Small intestine (tissue), 7 donors: ENCODE results near the gene ATOH1. TPM values are rescaled to one million over a fixed set of nuclear protein-coding genes. Genes with fewer than 3 reads are reported as not detected.

Experiments used
- DNase-seq, 2 donors: peaks; one replicate each; pipeline versions ENCODE4 v3.0.0 to v3.0.0-alpha.2; 2013
- FAIRE-seq: peaks from 2 replicates; lab custom pipeline; 2012; peaks lifted over from hg19 to GRCh38; lab: Jason Lieb, UNC
- H3K27ac ChIP-seq, 3 donors: one replicate each; pipeline ENCODE4 v1.5.1; 2013; ENCODE audit warnings: low read length in 2 of 3, mild to moderate bottlenecking in 2 of 3, control low read depth in 1 of 3, inconsistent platforms in 1 of 3, low read depth in 1 of 3, moderate library complexity in 1 of 3
- H3K27me3 ChIP-seq, 3 donors: one replicate each; pipeline ENCODE4 v1.6.1; 2013; ENCODE audit warnings: low read length in 3 of 3, inconsistent platforms in 1 of 3; ENCODE audit not compliant: control insufficient read depth in 3 of 3, insufficient read depth in 3 of 3
- H3K36me3 ChIP-seq, 3 donors: one replicate each; pipeline ENCODE4 v1.6.1; 2013; ENCODE audit warnings: low read length in 3 of 3, inconsistent platforms in 1 of 3, low read depth in 1 of 3, mild to moderate bottlenecking in 1 of 3, moderate library complexity in 1 of 3; ENCODE audit not compliant: control insufficient read depth in 3 of 3, insufficient read depth in 2 of 3
- H3K4me1 ChIP-seq, 3 donors: one replicate each; pipeline ENCODE4 v1.6.1; 2013; ENCODE audit warnings: low read length in 2 of 3, inconsistent platforms in 1 of 3, low read depth in 1 of 3, mild to moderate bottlenecking in 1 of 3, moderate library complexity in 1 of 3; ENCODE audit not compliant: control insufficient read depth in 3 of 3, insufficient read depth in 2 of 3
- H3K4me3 ChIP-seq, 3 donors: one replicate each; pipeline ENCODE4 v1.5.1; 2013; ENCODE audit warnings: low read length in 3 of 3, control low read depth in 1 of 3, inconsistent platforms in 1 of 3, low read depth in 1 of 3, mild to moderate bottlenecking in 1 of 3, moderate library complexity in 1 of 3
- H3K9me3 ChIP-seq, 2 donors: one replicate each; pipeline ENCODE4 v1.6.1; 2013; ENCODE audit warnings: low read depth in 1 of 2, low read length in 1 of 2; ENCODE audit not compliant: control insufficient read depth in 2 of 2, insufficient read depth in 1 of 2
- WGBS, 3 donors: extraction: QIAGEN DNeasy Blood & Tissue Kit; methylation state at CpG; one replicate each; pipeline ENCODE4 v1.1.7; 2013; 5-methylcytosine and 5-hydroxymethylcytosine counted together
- polyA plus RNA-seq, 4 donors: library from polyadenylated mRNA; stranded (reverse) in 3 of 4; unstranded in 1 of 4; fragments of 200-250 nt in 3 of 4; fragments of 120-200 nt in 1 of 4; gene quantifications; one replicate each; pipeline versions ENCODE4 v1.2.1 to v1.2.3, GENCODE V29; 2013
- donor health status: healthy with polysubstance abuse.
- donor health status: control.
- donor health status: control.
- donor health status: Bipolar disorder and iron deficiency.
- donor health status: healthy.

Gene ATOH1
- polyA plus RNA-seq, 4 donors = 8.9 to 47.8 (median 19.4) TPM

DNA sequence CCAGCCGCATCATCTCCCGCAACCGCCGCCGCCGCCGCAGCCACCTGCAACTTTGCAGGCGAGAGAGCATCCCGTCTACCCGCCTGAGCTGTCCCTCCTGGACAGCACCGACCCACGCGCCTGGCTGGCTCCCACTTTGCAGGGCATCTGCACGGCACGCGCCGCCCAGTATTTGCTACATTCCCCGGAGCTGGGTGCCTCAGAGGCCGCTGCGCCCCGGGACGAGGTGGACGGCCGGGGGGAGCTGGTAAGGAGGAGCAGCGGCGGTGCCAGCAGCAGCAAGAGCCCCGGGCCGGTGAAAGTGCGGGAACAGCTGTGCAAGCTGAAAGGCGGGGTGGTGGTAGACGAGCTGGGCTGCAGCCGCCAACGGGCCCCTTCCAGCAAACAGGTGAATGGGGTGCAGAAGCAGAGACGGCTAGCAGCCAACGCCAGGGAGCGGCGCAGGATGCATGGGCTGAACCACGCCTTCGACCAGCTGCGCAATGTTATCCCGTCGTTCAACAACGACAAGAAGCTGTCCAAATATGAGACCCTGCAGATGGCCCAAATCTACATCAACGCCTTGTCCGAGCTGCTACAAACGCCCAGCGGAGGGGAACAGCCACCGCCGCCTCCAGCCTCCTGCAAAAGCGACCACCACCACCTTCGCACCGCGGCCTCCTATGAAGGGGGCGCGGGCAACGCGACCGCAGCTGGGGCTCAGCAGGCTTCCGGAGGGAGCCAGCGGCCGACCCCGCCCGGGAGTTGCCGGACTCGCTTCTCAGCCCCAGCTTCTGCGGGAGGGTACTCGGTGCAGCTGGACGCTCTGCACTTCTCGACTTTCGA, 654 bp downstream of the ATOH1 start:
- peak in 1 of 2 donors; percentile 61 for DNase-seq
- 1 to 2% (median 1%) methylated on average over 66 to 70 of the region's 70 CpGs for WGBS, 3 donors

GRCh38 chr4:93829820-93830687, 1.5 kb downstream of the ATOH1 start:
- peak in 1 of 2 donors; percentile 33 for DNase-seq
- Histone ChIP-seq H3K27me3 (peaks cover 6 to 85% (median 36%) of the 10 kb centered on the region in 3 donors), H3K4me3 (peak overlapping the region; percentile 34 to 43 (median 34)), H3K4me1 (peaks cover 0 to 21% (median 6%) of the 10 kb centered on the region in 3 donors), H3K9me3 (no peaks in the 10 kb centered on the region), H3K27ac (no peak overlapping the region), H3K36me3 (peaks cover 0 to 2% (median 0%) of the 10 kb centered on the region in 3 donors)
- FAIRE-seq = no peak
- 11 to 14% (median 12%) methylated on average over 40 of the region's 40 CpGs for WGBS, 3 donors

More for the DNA sequence above, 654 bp downstream of the ATOH1 start:
- FAIRE-seq = no peak
- peak overlapping the region; percentile 34 to 43 (median 34) for H3K4me3 ChIP-seq
- H3K4me1 ChIP-seq = peaks cover 0 to 21% (median 6%) of the 10 kb centered on the region in 3 donors
- H3K36me3 ChIP-seq = peaks cover 0 to 2% (median 0%) of the 10 kb centered on the region in 3 donors
- H3K27ac ChIP-seq = no peak overlapping the region
- H3K27me3 ChIP-seq = peaks cover 6 to 76% (median 29%) of the 10 kb centered on the region in 3 donors
- no peaks in the 10 kb centered on the region for H3K9me3 ChIP-seq

DNA sequence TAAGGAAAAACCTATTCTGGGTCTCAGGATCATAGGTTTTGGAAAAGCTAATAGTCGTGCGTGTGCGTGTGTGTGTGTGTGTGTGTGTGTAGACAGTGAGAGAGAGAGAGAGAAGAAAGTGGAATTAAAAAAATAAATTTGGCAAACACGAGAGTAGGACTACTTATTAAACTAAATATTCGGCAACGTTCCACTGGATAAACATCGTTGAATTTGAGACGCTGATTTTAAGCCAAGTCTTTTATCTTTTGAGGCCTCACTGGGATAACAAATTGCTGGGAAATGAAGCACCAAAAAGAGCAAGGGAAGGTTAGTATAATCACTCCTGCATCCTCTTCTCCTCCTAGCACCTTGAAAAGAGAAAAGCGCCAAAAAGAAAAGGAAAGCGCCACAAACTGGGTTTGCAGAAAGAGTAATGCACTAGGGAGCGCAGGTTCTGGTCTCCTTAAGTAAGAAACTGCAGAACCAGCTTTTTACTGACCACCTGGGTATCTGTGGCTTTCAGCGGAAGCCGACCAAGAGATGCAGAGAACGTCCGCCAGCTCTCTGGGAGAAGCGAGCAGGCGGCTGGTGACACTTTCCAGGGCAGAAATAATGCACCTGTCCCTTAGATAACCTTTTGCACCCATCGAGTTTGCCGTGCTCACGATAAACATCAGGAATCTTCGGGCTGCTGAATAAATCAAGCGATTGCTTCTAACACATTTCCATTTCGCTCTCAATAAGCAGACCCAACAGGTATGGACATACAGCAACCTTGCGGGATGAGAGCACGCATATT, 3.4 kb downstream of the ATOH1 start:
- Histone ChIP-seq H3K4me1 (peaks cover 0 to 21% (median 6%) of the 10 kb centered on the region in 3 donors), H3K9me3 (no peaks in the 10 kb centered on the region), H3K27me3 (peaks cover 6 to 75% (median 39%) of the 10 kb centered on the region in 3 donors), H3K27ac (no peak overlapping the region), H3K36me3 (peaks cover 0 to 2% (median 0%) of the 10 kb centered on the region in 3 donors), H3K4me3 (no peak overlapping the region)
- FAIRE-seq = no peak
- 2 to 5% (median 5%) methylated on average over 25 of the region's 25 CpGs for WGBS, 3 donors
- DNase-seq = peak in 1 of 2 donors; percentile 40

- Histone ChIP-seq H3K4me3 (no peak overlapping the region), H3K4me1 (peaks cover 0 to 5% (median 2%) of the 10 kb centered on the region in 3 donors), H3K27ac (no peak overlapping the region), H3K9me3 (peaks cover 0 to 3% of the 10 kb centered on the region in 2 donors), H3K27me3 (peaks cover 4 to 50% (median 26%) of the 10 kb centered on the region in 3 donors), H3K36me3 (no peaks in the 10 kb centered on the region)
- WGBS, 3 donors = 36 to 78% (median 53%) methylated on average over 42 of the region's 42 CpGs
- DNase-seq = no peak
- FAIRE-seq = no peak
Observed at GRCh38 chr4:93834249-93835066, 5.9 kb downstream of the ATOH1 start.

DNA sequence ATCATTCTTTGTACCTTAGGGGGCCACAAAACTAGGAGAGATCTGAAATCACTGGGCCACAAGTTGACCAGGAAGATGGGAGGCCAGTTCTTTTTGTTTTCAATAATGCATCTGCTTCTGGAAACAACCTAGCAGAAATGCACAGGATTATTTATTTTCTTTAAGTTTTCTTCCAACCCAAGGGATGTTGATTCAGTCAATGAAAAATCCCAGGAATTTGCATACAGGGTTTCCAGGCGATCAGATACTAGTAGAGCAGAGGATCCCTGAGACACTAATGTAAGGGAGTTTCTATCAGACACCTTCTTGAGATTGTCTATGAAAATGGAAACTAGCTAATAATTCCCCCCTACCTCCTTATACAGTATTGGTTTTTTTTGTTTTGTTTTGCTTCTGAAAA, 7.4 kb downstream of the ATOH1 start:
- no peak for FAIRE-seq
- H3K27me3 ChIP-seq = peaks cover 0 to 38% (median 15%) of the 10 kb centered on the region in 3 donors
- H3K9me3 ChIP-seq = peaks cover 0 to 3% of the 10 kb centered on the region in 2 donors
- DNase-seq = no peak
- H3K4me3 ChIP-seq = no peak overlapping the region
- H3K36me3 ChIP-seq = no peaks in the 10 kb centered on the region
- no peaks in the 10 kb centered on the region for H3K4me1 ChIP-seq
- WGBS, 3 donors = 83 to 96% (median 93%) methylated on average over 1 of the region's 1 CpG
- H3K27ac ChIP-seq = no peak overlapping the region

GRCh38 chr4:93839704-93840103, 11.2 kb downstream of the ATOH1 start:
- no peak overlapping the region for H3K4me3 ChIP-seq
- H3K27me3 ChIP-seq = peaks cover 0 to 7% (median 5%) of the 10 kb centered on the region in 3 donors
- DNase-seq (no peak), FAIRE-seq (no peak)
- WGBS, 3 donors = 74 to 79% (median 78%) methylated on average over 4 of the region's 4 CpGs
- H3K9me3 ChIP-seq = peaks cover 0 to 3% of the 10 kb centered on the region in 2 donors
- peaks cover 0 to 13% (median 0%) of the 10 kb centered on the region in 3 donors for H3K4me1 ChIP-seq
- H3K36me3 ChIP-seq = no peaks in the 10 kb centered on the region
- no peak overlapping the region for H3K27ac ChIP-seq

DNA sequence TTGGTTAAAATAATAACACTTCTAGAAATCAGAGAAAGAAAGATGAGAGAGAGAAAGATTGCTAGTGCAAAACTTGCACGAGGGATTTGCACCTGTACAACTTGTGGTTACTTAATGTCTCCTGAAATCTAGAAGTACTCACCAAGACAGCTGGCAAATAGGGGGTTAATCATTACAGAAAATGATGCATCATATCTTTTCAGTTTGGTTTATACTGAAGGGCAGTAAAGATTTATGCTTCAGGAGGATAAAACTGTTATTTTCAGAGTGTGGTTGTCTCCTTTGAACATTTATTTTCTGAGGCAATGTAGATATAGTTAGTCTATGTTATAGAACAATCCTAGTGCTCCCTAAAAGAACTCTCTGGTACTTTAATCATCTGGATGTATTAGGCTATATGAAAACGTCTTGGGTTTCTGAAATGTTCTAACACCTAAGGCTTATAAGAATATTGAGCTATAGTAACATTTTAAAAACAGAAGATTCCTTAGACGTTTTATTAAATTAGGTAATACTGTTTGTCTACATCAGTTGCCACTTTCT, 13.3 kb downstream of the ATOH1 start:
- Histone ChIP-seq H3K36me3 (no peaks in the 10 kb centered on the region), H3K4me1 (peaks cover 0 to 13% (median 0%) of the 10 kb centered on the region in 3 donors), H3K9me3 (peaks cover 0 to 3% of the 10 kb centered on the region in 2 donors), H3K27me3 (no peaks in the 10 kb centered on the region), H3K27ac (peak overlapping the region in 1 of 3 donors; percentile 69), H3K4me3 (no peak overlapping the region)
- DNase-seq = peak in 1 of 2 donors; percentile 53
- 9 to 39% (median 19%) methylated on average over 3 of the region's 3 CpGs for WGBS, 3 donors
- no peak for FAIRE-seq
